Measurements from ENCODE around the gene RALGPS1. TPM values are rescaled to one million over a fixed set of nuclear protein-coding genes. Genes with fewer than 3 reads are reported as not detected.

RALGPS1 gene
- total RNA-seq, result 11.9 TPM

DNA sequence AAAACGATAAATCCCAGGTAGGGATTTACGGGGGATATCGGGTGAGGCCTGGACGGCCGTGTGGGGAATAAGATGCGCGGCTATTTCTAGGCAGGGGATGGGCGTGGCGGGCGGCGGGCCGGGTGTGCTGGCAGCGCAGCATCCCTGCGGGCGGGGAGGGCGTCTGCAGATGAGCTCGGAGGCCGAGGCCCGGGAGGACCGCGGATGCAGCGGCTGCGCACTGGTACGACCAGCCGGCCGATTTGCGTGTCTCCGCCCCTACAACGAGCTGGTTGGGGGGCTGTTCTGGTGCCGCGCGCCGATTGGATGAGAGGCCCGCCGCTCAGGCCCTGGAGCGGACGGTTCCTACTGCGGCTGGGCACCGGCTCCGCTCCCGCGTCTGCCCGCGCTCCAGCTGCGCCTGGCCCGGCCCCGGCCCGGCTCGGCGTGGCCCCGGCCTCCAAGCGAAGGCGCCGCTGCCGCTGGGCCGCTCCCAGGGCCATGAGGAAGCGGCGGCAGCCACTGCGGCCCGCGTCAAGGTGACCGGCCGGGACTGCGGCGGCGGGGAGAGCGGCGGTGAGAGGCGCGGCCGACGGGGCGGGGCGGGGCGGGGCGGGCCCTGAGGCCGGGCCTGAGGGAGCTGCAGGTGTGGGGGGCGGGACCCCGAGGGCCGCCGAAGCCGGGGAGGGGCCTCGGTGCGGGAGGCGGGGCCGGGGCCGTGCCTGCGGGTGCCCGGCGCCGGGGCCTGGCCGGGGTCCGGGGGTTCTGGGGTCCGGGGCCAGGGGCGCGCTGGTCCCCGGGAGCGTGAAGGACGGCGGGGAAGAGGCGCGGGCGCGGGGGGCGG, at the start of gene RALGPS1:
Gene RALGPS1 (plus strand): TSS at position 325 of the 823 bp plus-strand sequence. CDS start 47,508 bp downstream, outside the sequence.
- peak; percentile 86 for DNase-seq

GRCh38 chr9:126869368-126869767, 45.2 kb upstream of the RALGPS1 start:
- no peak for DNase-seq

DNA sequence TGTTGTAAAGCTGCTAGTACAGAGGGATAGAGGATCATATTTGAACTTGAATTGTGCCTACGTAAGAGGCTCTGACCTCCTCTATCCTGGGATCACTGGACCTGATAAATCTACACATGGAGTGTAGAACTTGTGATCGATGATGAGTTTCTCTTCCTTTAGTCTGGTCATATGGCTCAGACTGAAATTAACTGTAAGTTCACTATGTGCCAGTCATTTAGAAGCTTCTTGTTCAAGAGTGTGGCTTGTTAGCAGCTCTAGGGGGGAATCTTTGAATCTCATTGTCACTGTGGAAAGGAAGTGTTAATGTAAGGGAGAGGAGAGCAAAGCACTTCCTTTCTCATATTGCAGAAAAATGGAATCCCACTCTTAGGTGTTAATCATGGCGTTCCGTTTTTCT, 42.1 kb upstream of the RALGPS1 start:
- DNase-seq, result no peak

GRCh38 chr9:126874546-126875314, 39.9 kb upstream of the RALGPS1 start:
- no peak for DNase-seq

DNA sequence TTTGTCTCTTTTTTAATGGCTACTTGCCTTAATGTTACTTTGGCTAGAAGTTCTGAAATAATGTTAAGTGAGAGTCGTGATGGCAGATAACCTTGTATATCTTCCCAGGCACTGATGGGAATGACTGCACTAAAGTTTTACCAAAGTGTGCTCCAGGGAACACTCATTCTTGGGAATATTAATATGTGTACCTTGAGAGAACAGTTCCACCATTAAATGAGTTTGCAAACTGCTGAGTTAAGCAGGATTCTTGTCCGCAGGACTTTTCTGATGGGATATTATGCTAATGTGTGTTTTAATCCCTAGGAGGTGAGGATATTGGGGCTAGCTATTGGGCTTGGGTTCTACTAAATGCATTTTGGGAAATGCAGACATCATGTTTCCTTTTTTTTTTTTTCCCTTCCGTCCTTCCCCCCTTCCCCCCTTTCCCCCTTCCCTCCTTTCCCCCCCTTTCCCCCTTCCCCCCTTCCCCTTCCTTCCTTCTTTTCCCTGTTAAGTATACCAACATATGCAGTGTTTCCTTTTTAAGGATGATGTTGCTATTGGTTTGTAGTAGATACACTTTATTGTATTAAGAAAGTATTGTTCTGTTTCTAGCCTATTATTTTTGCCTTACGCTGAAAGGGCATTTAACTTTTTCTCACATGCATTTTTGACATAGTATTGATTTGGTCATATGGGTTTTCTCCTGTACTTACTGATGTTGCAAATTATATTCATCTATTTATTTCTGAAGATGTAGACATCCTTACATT, 38.6 kb upstream of the RALGPS1 start:
- no peak for DNase-seq

DNA sequence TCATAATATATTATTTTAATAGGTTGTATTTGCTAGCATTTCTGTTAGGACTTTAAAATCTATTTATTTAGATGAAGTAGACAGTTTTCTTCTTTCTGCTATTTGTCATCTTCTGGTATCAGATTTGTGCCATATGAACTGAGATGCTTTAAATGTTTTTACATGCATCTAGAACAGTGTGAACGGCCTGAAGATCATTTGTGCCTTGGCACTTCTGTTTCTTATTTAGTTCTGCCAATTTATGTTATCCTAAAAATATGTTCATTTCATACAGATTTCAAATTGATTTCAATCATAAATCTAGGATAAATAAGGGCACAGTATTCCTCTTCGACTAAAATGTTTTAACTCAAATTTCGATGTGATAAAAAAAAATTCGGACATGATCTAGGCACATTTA, 38.1 kb upstream of the RALGPS1 start:
- DNase-seq, result no peak

DNA sequence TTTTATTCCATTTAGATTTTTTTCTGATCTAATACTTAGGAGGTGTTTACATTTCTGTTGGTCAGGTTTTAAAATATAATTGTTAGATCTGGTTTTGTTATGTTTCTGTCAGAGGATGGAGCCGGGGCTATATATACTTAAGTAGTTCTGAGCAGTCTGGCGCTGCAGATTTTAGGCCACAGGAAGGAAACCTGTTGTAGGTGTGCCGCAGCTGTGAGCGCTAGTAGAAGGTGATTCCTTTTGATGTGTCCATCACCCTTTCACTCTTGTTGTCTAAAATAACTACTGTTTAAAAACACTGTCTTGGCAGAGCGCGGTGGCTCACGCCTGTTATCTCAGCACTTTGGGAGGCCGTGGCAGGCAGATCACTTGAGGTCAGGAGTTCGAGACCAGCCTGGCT, 37.2 kb upstream of the RALGPS1 start:
- DNase-seq, result no peak

- DNase-seq, result no peak
Observed at GRCh38 chr9:126879288-126879687, 35.3 kb upstream of the RALGPS1 start.

- DNase-seq, result no peak
Observed at GRCh38 chr9:126880226-126880946, 34.2 kb upstream of the RALGPS1 start.

DNA sequence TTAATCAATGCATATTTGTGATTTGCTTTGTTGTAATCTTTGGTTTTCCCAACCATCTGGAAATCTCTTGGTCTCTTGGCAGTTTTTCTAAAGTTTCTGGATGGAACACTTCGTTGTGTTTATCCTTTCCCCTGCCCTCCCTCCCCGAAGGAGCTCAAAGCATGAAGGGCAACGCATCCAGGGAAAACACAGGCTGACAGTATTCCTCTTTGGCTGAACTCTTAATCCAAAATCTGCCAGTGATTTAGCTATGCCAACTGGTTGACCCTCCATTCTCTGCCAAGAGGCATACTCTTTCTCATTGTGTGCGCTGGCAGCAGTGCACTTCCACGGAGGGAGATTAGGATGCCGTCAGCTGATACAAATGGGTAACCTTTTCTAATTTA, 33.6 kb upstream of the RALGPS1 start:
- no peak for DNase-seq

DNA sequence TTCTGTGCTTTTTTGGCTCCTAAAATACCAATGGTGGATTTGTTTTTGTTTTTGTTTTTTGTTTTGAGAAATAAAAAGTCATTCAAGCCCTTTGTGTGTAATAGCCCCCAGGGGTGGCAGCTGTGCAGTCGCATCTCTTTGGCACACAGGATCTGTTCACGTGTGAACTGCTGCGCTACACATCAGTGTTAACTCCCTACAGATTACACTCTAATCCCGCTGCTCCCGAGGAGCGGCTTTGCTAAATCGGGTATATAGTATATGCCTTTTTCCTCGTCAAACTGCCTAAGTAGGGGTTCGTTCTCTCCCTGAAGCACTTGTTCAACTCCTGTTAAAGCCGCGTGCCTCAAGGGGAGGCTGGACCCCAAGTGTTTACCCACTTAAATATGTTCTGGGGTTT, 31.8 kb upstream of the RALGPS1 start:
- no peak for DNase-seq

DNA sequence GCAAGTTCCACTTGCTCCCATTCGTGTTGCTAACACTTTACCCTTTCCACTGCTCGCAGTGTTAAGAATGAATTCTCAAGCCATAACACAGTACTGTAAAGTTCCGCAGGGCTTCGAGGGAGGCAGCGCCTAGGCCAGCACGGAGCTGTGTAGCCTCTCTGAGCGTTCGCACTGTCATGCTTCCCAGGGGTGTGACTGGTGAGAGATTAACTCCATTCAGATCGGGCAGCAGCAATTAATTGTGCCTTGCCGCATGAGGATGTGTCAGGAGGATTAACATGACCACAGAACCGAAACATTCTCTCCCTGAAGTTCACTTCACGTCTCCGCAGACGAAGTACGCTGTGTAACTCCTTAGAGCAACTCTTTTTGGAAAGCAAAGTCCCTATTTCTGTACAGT, 30.9 kb upstream of the RALGPS1 start:
- DNase-seq, result no peak

DNA sequence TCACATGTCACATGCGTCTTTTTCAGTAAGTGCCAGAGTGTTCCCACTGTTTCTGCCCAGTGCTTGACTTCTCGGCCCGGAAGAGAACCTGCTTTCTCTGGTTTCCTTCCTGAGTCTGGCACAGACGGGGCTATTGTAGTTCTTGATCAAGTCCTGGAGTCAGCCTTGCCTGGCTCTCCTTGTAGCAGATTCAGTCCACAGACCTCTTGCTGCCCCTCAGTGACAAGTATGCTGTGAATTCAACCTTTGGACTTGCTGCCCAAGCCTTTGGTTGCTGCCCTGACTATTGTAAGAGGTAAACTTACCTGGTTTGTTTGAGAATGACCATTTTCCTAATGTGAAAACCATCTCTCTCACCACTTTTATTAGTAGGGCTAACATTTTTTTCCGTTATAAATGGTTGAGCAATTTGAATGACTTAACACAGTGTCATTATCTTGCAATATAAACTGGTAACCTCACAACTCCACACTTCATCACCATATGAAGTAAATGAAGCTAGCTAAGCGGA, 29.4 kb upstream of the RALGPS1 start:
- no peak for DNase-seq

GRCh38 chr9:126886034-126886822, 28.4 kb upstream of the RALGPS1 start:
- DNase-seq, result no peak

DNA sequence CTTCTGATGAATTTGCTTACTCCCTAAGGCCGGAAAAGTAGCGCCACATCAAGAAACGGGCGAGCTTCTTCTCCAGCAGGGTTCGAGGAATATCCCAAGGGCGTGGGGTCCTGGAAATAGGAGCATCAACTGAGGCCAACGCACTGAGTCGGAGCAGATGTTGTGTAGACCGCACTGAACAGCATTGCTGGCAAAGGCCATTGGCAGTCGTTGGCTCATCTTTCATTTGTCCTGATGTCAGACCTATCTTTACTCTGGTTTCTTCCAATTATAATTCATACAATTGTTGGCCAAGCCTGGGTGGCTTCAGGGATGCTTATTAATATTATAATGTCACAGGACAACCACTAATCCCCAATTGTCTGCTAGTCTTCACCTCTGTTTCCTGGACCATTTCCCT, 27.7 kb upstream of the RALGPS1 start:
- DNase-seq, result no peak

DNA sequence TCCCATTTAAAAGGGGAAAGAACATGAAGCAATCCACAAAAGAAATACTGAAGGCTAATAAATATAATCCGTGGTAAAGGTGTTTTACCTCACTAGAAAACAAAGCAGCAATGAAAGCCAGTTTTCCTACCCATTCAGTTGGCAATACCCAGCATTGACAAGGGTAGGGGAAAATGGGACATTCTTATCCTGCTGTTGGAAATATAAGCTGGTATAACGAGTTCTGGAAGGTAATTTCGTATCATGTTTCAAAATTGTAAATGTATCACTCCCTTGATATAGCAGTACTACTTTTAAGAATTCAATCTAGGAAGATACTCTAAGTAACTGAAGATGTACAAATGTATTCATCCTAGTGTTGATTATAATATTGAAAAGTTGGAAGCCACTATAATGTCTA, 22.9 kb upstream of the RALGPS1 start:
- no peak for DNase-seq

DNA sequence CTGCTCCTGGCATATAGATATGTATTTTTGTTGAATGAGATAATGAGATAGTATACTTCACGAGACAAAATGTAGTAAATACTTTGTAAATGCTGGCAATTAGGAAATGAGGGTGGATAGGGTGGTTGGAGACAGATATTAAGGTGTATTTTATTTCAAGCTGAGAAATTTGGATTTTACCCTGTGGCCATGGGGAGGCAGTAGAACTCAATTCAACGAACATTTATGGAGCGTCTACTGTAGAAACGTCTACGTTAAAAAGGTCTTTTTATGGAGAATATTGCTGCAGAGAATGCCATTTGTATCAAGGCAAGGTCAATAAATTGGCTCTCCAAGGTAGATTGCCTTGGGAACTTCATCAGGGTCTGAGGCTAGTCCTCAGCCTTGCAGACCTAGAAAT, 21.5 kb upstream of the RALGPS1 start:
- DNase-seq, result no peak

GRCh38 chr9:126894052-126894603, 20.5 kb upstream of the RALGPS1 start:
- DNase-seq, result no peak

- no peak for DNase-seq
Observed at GRCh38 chr9:126902210-126902609, 12.4 kb upstream of the RALGPS1 start.

DNA sequence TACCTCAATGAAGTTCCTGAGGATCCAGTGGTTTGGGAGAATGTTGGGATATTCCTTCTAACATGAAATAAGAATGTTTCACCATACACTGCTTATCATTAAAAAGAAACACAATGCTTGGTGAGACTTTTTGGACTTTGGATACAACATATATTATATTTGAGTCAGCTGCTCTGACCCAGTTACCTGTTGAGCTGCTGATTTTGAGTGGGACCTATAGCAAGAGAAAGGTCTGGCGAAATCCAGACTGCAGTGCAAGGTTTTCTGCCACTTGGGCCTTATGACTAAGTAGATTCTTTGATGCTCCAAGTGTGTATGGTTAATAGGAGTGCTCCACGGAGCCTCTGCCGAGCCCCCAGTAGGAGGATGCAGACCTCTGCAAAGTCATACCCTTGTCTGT, 10.0 kb upstream of the RALGPS1 start:
- DNase-seq, result no peak

- no peak for DNase-seq
Observed at GRCh38 chr9:126906091-126906490, 8.5 kb upstream of the RALGPS1 start.
